GM13976 (cell line): ENCODE results near the gene SYNE2.
"Not testable (repeated sequence)": the region's sequence is repeated elsewhere in the genome, so short reads cannot be mapped to it uniquely, and the experiment has no call there.

ENCODE experiments used
- DNase-seq: peaks from one replicate; pipeline ENCODE4 v3.0.0; 2012; ENCODE audit warnings: low spot score
- CTCF ChIP-seq: IDR thresholded peaks from 2 replicates; pipeline ENCODE4 v1.5.1; 2012; ENCODE audit warnings: borderline replicate concordance, mild to moderate bottlenecking; ENCODE audit not compliant: insufficient read depth; ENCODE audit errors: extremely low read depth, missing control alignments, control extremely low read depth
- in situ Hi-C: fragments of 300-500 bp; cut with MboI; formaldehyde crosslinking; loops from one replicate; pipeline ENCODE4 v1.12.0; 2022; ENCODE audit warnings: low sequenced_read_pairs, mixed read lengths, inconsistent platforms; ENCODE audit not compliant: unreplicated experiment

SYNE2 gene

DNA sequence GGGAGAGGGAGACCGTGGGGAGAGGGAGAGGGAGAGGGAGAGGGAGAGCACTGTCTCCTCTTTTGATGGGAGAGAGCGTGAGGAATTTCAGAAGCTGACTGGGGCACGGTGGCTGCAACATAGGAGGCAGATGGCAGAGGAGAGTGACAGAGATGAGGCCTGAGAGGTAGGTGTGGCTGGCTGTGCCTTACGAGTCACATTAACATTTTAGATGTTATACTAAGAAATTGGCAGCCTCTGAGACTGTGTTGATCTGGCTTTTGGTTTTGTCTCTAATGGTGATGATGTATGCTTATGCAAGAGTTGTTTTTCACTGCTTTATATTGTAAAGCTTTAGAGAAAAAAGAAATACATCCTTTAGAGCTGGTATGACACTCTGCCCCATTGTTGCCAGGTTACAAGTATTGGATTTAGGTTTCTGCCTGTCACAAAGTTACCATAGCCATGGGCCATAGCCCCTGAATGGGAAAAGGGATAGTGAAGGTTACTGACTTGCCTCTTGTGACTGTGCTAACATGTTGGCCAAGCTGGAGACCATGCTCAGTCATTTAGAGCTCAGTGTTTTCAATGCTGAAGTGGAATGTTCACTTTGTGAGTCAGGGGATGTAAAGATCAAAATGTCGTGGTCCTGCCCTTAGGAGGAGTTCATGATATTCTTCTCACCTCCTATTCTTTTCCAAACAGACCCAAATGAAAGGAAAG, 186.2 kb downstream of the SYNE2 start:
- in situ Hi-C loops, result no loop called here
- no peak for DNase-seq
- TF ChIP-seq CTCF, result no peak

DNA sequence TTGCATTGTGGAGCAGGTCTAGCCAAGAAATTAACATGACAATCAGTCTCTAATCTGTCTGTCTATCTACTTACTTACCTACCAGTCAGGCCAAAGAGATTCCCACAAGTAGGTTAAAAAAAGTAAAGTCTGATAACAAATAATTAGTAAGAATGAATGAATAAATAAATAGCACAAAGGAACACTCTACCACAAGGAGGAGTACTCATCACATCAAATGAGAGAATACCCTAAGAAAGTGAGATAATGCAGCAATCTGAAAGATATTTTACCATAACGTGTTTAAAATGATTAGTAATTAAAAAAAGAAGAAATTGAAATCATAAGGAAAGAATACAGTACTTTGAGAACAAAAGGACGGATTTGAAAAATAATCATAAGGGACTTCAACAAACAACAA, 187.2 kb downstream of the SYNE2 start:
- in situ Hi-C loops, result no loop called here

GRCh38 chr14:64043296-64043695, 190.5 kb downstream of the SYNE2 start:
- DNase-seq, in situ Hi-C loops: not testable (repeated sequence)

More for the DNA sequence above, 187.2 kb downstream of the SYNE2 start:
- DNase-seq, result no peak
- no peak for TF ChIP-seq CTCF

GRCh38 chr14:64045091-64045490, 192.3 kb downstream of the SYNE2 start:
- in situ Hi-C loops, result no loop called here
- TF ChIP-seq CTCF, result no peak
- DNase-seq, result no peak

GRCh38 chr14:64049616-64050381, 197.0 kb downstream of the SYNE2 start:
- DNase-seq, result no peak
- TF ChIP-seq CTCF, result no peak
- in situ Hi-C loops, result no loop called here

- in situ Hi-C loops, result no loop called here
- DNase-seq, result no peak
- no peak for TF ChIP-seq CTCF
Measured at GRCh38 chr14:64053694-64054669, 201.2 kb downstream of the SYNE2 start.
